ENCODE results near the gene BTRC.

- TF ChIP-seq TOX (CRISPR knock-in tag; IDR thresholded peaks at IDR 0.05; ENCODE audit: borderline replicate concordance) (no peak), ZFP3 (CRISPR knock-in tag; IDR thresholded peaks at IDR 0.05) (no peak), PPARA (CRISPR knock-in tag; IDR thresholded peaks at IDR 0.05; ENCODE audit: borderline replicate concordance) (no peak), BACH2 (CRISPR knock-in tag; IDR thresholded peaks at IDR 0.05; ENCODE audit: borderline replicate concordance) (no peak), ISL1 (CRISPR knock-in tag; IDR thresholded peaks at IDR 0.05) (no peak), ZC3H10 (CRISPR knock-in tag; IDR thresholded peaks at IDR 0.05) (no peak), ZNF70 (CRISPR knock-in tag; IDR thresholded peaks at IDR 0.05) (no peak), GLIS3 (CRISPR knock-in tag; IDR thresholded peaks at IDR 0.05) (no peak)
- TF ChIP-seq, protein P1, sequence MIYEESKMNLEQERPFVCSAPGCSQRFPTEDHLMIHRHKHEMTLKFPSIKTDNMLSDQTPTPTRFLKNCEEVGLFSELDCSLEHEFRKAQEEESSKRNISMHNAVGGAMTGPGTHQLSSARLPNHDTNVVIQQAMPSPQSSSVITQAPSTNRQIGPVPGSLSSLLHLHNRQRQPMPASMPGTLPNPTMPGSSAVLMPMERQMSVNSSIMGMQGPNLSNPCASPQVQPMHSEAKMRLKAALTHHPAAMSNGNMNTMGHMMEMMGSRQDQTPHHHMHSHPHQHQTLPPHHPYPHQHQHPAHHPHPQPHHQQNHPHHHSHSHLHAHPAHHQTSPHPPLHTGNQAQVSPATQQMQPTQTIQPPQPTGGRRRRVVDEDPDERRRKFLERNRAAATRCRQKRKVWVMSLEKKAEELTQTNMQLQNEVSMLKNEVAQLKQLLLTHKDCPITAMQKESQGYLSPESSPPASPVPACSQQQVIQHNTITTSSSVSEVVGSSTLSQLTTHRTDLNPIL (CRISPR knock-in tag; IDR thresholded peaks at IDR 0.05; ENCODE audit: low read depth) = no peak
- TF ChIP-seq, protein P2, sequence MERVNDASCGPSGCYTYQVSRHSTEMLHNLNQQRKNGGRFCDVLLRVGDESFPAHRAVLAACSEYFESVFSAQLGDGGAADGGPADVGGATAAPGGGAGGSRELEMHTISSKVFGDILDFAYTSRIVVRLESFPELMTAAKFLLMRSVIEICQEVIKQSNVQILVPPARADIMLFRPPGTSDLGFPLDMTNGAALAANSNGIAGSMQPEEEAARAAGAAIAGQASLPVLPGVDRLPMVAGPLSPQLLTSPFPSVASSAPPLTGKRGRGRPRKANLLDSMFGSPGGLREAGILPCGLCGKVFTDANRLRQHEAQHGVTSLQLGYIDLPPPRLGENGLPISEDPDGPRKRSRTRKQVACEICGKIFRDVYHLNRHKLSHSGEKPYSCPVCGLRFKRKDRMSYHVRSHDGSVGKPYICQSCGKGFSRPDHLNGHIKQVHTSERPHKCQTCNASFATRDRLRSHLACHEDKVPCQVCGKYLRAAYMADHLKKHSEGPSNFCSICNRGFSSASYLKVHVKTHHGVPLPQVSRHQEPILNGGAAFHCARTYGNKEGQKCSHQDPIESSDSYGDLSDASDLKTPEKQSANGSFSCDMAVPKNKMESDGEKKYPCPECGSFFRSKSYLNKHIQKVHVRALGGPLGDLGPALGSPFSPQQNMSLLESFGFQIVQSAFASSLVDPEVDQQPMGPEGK (CRISPR knock-in tag; IDR thresholded peaks at IDR 0.05; ENCODE audit: borderline replicate concordance) = no peak
Observed at GRCh38 chr10:101504438-101504837, 150.5 kb downstream of the BTRC start.
